ENCODE data around the gene CIAO3. TPM values are rescaled to one million over a fixed set of nuclear protein-coding genes. Genes with fewer than 3 reads are reported as not detected.
A peak's percentile ranks its signal among the peaks of the same experiment; 100 is the strongest.

The CIAO3 gene
- total RNA-seq, 1 donor from 2014 or later = 19.3 TPM

GRCh38 chr16:684961-685696 is 55.7 kb downstream of the CIAO3 start:
- TF ChIP-seq CTCF (conservative IDR thresholded peaks at IDR 0.05; ENCODE audit: low read depth, low read length) = no peak
- DNase-seq (ENCODE audit: low read depth) = no peak
- H3K4me3 ChIP-seq (ENCODE audit: low read depth, low read length) = peak overlapping the region; percentile 76

DNA sequence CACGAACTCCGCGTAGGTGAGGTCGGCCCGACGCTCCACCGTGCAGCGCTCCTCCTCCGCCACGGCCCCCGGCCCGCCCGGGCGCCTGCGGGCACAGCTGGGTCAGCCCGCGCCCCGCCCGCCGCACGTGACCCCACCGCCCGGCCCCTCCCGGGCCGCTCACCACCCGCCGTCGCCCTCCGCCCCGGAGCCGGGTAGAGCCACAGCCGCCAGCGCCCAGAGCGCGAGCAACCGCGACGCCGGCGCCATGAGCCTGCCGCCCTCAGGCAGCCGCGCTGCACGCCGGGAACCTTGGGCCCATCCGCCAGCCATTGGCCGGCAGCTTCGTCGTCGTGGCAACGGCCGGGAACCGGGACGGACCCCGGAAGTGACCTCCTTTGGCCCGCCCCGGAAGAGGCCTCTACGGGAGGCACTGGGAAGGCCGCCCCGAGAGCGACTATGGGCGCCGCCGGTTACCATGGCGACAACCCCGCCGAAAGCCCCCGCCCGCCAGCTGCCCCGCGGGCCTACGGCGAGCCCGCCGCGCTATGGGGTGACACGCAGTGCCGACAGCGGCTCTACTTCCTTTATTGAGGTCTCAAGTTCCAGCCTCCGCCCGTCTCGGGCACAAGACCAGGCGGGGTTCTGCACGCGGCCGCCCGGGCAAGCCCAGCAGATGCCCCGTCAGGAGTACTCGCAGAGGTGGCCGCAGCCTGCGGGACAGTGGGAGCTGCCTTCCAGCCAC is 56.6 kb downstream of the CIAO3 start, which contains the start of gene JMJD8:
JMJD8 (minus strand) TSS at position 264 of the 724 bp plus-strand sequence; CDS start at position 249, 15 bp downstream.
- H3K4me3 ChIP-seq (ENCODE audit: low read depth, low read length) = peak within 1 kb of the TSS; percentile 76
- DNase-seq (ENCODE audit: low read depth) = no peak
- TF ChIP-seq CTCF (conservative IDR thresholded peaks at IDR 0.05; ENCODE audit: low read depth, low read length) = no peak

DNA sequence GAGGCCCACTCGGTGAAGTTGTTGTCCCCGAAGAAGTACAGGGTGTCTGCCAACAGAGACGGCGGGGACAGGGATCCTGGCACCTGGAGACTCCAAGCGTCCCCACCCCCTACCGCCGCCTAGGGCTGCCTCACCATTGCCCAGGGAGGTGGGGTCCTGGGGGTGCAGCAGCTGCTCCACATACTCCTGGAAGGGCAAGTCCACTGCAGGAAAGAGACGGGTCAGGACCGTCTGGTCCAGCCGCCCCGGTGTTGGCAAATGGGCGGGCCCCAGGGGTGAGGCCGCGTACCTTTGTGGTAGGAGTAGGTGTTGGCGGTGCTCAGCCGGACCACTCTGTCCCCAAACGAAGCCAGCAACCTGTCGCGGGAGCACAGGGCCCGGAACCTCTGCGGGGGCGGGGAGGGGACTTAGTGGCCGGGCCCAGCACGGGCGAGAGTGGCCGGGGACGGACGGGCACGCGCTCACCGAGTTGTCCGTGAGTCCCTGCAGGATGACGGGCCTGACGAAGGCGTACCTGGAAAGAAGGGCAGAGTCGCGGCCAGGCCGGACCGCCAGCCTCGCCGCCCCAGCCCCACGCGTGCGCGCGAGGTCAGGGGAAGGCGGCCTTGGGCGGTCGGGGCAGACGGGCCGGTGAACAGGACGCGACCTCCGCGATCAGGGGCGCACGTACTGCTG is 57.3 kb downstream of the CIAO3 start:
- peak overlapping the region; percentile 76 for H3K4me3 ChIP-seq (ENCODE audit: low read depth, low read length)
- no peak for TF ChIP-seq CTCF (conservative IDR thresholded peaks at IDR 0.05; ENCODE audit: low read depth, low read length)
- DNase-seq (ENCODE audit: low read depth) = no peak

GRCh38 chr16:682493-683395 is 58.1 kb downstream of the CIAO3 start:
- no peak for DNase-seq (ENCODE audit: low read depth)
- no peak for TF ChIP-seq CTCF (conservative IDR thresholded peaks at IDR 0.05; ENCODE audit: low read depth, low read length)
- H3K4me3 ChIP-seq (ENCODE audit: low read depth, low read length) = peak overlapping the region; percentile 76

DNA sequence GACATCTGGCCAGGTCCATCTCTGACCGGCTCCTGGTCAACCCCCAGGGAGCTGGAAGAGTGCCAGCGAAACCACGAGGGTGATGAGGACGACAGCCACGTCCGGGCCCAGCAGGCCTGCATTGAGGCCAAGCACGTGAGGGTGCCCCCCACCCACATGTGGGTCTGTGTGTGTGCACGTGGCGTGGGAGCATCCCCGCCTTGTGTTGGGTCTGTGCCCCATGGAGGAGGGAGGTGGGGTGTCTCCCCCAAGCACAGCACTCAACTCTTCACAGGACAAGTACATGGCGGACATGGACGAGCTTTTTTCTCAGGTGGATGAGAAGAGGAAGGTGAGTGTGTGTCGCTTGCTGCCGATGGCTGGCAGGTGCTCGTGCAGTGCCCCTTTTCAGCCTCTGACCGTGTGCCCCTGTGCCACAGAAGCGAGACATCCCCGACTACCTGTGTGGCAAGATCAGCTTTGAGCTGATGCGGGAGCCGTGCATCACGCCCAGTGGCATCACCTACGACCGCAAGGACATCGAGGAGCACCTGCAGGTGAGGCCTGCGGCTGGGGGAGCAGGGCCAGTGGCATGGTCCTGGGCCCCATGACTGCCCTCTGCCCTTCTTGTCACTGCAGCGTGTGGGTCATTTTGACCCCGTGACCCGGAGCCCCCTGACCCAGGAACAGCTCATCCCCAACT is 58.9 kb downstream of the CIAO3 start:
- H3K4me3 ChIP-seq (ENCODE audit: low read depth, low read length) = peak overlapping the region; percentile 84
- DNase-seq (ENCODE audit: low read depth) = no peak
- TF ChIP-seq CTCF (conservative IDR thresholded peaks at IDR 0.05; ENCODE audit: low read depth, low read length) = no peak
